PC-9 (cell line): Measurements from ENCODE around the gene ANKRD6. TPM values are rescaled to one million over a fixed set of nuclear protein-coding genes. Genes with fewer than 3 reads are reported as not detected.

Source experiments
- BruUV-seq: library from RNA; stranded (reverse); fragments of 400-500 nt; replicated peaks from 2 replicates; lab custom pipeline; 2021; lab: Mats Ljungman, UMichigan
- CTCF ChIA-PET: fragments of 300-600 bp; sonication (Branson Sonifier 250); formaldehyde crosslinking; loops from one replicate; lab custom pipeline; 2022; ENCODE audit warnings: antibody characterized with exemption; lab: Charles Lee
- POLR2A ChIA-PET: fragments of 300-600 bp; sonication (Branson Sonifier 250); formaldehyde crosslinking; loops from one replicate; lab custom pipeline; 2022; ENCODE audit warnings: antibody characterized with exemption; ENCODE audit not compliant: unreplicated experiment; lab: Charles Lee
- DNase-seq, 2 experiments: peaks; one replicate each; pipeline versions ENCODE4 v3.0.0 to v3.0.0-alpha.2; 2015 to 2022; ENCODE audit warnings: mixed read lengths in 1 of 2
- H2AFZ ChIP-seq: fragments of 200-600 bp; sonication (generic); 2 replicates; pipeline ENCODE4 v1.8.1; 2017; ENCODE audit warnings: antibody characterized with exemption
- H3F3A ChIP-seq: fragments of 200-600 bp; sonication (generic); 2 replicates; pipeline ENCODE4 v1.8.1; 2017; ENCODE audit warnings: antibody characterized with exemption, mild to moderate bottlenecking, low read depth; ENCODE audit not compliant: insufficient read depth
- H3K27ac ChIP-seq: fragments of 200-600 bp; sonication (generic); 2 replicates; pipeline ENCODE4 v1.6.1; 2016; ENCODE audit warnings: mixed run types
- H3K27me3 ChIP-seq: fragments of 200-600 bp; sonication (generic); 2 replicates; pipeline ENCODE4 v1.6.1; 2016; ENCODE audit warnings: low read depth, mixed run types; ENCODE audit not compliant: insufficient read depth
- H3K36me3 ChIP-seq: fragments of 200-600 bp; sonication (generic); 2 replicates; pipeline ENCODE4 v1.6.1; 2016; ENCODE audit warnings: low read depth, mixed run types
- H3K4me1 ChIP-seq: fragments of 200-600 bp; sonication (generic); replicated peaks from 2 replicates; pipeline ENCODE4 v1.6.1; 2016; ENCODE audit warnings: mixed run types; ENCODE audit not compliant: insufficient read depth
- H3K4me2 ChIP-seq: fragments of 200-600 bp; sonication (generic); 2 replicates; pipeline ENCODE4 v1.6.1; 2017; ENCODE audit warnings: mixed run types
- H3K4me3 ChIP-seq: fragments of 200-600 bp; sonication (generic); 2 replicates; pipeline ENCODE4 v1.6.1; 2016; ENCODE audit warnings: mixed run types
- H3K79me2 ChIP-seq: fragments of 200-600 bp; sonication (generic); 2 replicates; pipeline ENCODE4 v1.6.1; 2017; ENCODE audit warnings: low read depth, mixed run types
- H3K9me2 ChIP-seq: fragments of 200-600 bp; sonication (generic); 2 replicates; pipeline ENCODE4 v1.8.1; 2017; ENCODE audit warnings: mild to moderate bottlenecking; ENCODE audit not compliant: insufficient read depth
- H3K9me3 ChIP-seq: fragments of 200-600 bp; sonication (generic); 2 replicates; pipeline ENCODE4 v1.8.1; 2016; ENCODE audit warnings: low read depth; ENCODE audit not compliant: insufficient read depth
- H4K20me1 ChIP-seq: fragments of 200-600 bp; sonication (generic); 2 replicates; pipeline ENCODE4 v1.8.1; 2017; ENCODE audit not compliant: insufficient read depth
- CTCF ChIP-seq: fragments of 200-600 bp; sonication (generic); conservative IDR thresholded peaks from 2 replicates; pipeline ENCODE4 v1.6.1; 2017; ENCODE audit warnings: mixed run types, antibody characterized with exemption, mild to moderate bottlenecking, moderate library complexity
- EZH2 ChIP-seq: fragments of 200-600 bp; sonication (generic); IDR thresholded peaks from 2 replicates; pipeline ENCODE4 v1.8.0; 2017; ENCODE audit warnings: antibody characterized with exemption, low read depth
- intact Hi-C: fragments of 100-400 bp; cut with micrococcal nuclease; formaldehyde crosslinking; loops from one replicate; pipeline ENCODE4 v1.10.0; 2022; ENCODE audit not compliant: unreplicated experiment
- total RNA-seq: library from RNA; stranded (reverse); gene quantifications from 2 replicates; pipeline ENCODE4 v1.2.3, GENCODE V29; 2021

The ANKRD6 gene
- total RNA-seq, 1 experiment from 2014 or later: 1.8 TPM

- Histone ChIP-seq H3F3A (no peaks in the 10 kb centered on the region), H3K4me3 (no peak overlapping the region), H3K27ac (no peak overlapping the region), H3K27me3 (no peaks in the 10 kb centered on the region), H2AFZ (no peak overlapping the region), H3K4me1 (no peaks in the 10 kb centered on the region), H3K9me3 (no peaks in the 10 kb centered on the region), H3K36me3 (no peaks in the 10 kb centered on the region), H3K79me2 (no peaks in the 10 kb centered on the region), H3K9me2 (no peaks in the 10 kb centered on the region), H4K20me1 (no peaks in the 10 kb centered on the region), H3K4me2 (no peak overlapping the region)
- no TSS peak for BruUV-seq
- intact Hi-C loops: no loop called here
- no peak for TF ChIP-seq EZH2
- TF ChIP-seq CTCF: no peak
- ChIA-PET CTCF (no interaction called here), POLR2A (interaction anchor here (0.5 kb wide), 1 partner anchor 25 kb away, joined by 3 read pairs; no protein-coding TSS in a partner anchor)
- no peak for DNase-seq
Observed at GRCh38 chr6:89575562-89575960, 142.6 kb downstream of the ANKRD6 start.

- Histone ChIP-seq H3K4me2 (no peak overlapping the region), H2AFZ (no peak overlapping the region), H3K27ac (no peak overlapping the region), H3K4me1 (no peaks in the 10 kb centered on the region), H3K27me3 (no peaks in the 10 kb centered on the region), H4K20me1 (no peaks in the 10 kb centered on the region), H3K4me3 (no peak overlapping the region), H3F3A (no peaks in the 10 kb centered on the region), H3K9me3 (no peaks in the 10 kb centered on the region), H3K9me2 (no peaks in the 10 kb centered on the region), H3K79me2 (no peaks in the 10 kb centered on the region), H3K36me3 (no peaks in the 10 kb centered on the region)
- TF ChIP-seq CTCF (no peak), EZH2 (no peak)
- no peak for DNase-seq
- no TSS peak for BruUV-seq
- CTCF ChIA-PET: no interaction called here
- POLR2A ChIA-PET: no interaction called here
- intact Hi-C loops: no loop called here
Observed at GRCh38 chr6:89580997-89581666, 148.2 kb downstream of the ANKRD6 start.

- no TSS peak for BruUV-seq
- Histone ChIP-seq H2AFZ (no peak overlapping the region), H3K27ac (no peak overlapping the region), H3K9me3 (no peaks in the 10 kb centered on the region), H3K4me2 (no peak overlapping the region), H3K4me3 (no peak overlapping the region), H3K79me2 (no peaks in the 10 kb centered on the region), H3F3A (no peaks in the 10 kb centered on the region), H3K36me3 (no peaks in the 10 kb centered on the region), H4K20me1 (no peaks in the 10 kb centered on the region), H3K9me2 (no peaks in the 10 kb centered on the region), H3K27me3 (no peaks in the 10 kb centered on the region), H3K4me1 (no peaks in the 10 kb centered on the region)
- intact Hi-C loops: no loop called here
- no peak for DNase-seq
- ChIA-PET CTCF (no interaction called here), POLR2A (no interaction called here)
- TF ChIP-seq CTCF (no peak), EZH2 (no peak)
Observed at GRCh38 chr6:89581689-89582088, 148.7 kb downstream of the ANKRD6 start.
